ENCODE results near the gene DSCAML1. TPM values are rescaled to one million over a fixed set of nuclear protein-coding genes. Genes with fewer than 3 reads are reported as not detected.
"Not testable (repeated sequence)": the region's sequence is repeated elsewhere in the genome, so short reads cannot be mapped to it uniquely, and the experiment has no call there.

The DSCAML1 gene
- total RNA-seq, 1 donor from 2014 or later: 6.1 TPM

DNA sequence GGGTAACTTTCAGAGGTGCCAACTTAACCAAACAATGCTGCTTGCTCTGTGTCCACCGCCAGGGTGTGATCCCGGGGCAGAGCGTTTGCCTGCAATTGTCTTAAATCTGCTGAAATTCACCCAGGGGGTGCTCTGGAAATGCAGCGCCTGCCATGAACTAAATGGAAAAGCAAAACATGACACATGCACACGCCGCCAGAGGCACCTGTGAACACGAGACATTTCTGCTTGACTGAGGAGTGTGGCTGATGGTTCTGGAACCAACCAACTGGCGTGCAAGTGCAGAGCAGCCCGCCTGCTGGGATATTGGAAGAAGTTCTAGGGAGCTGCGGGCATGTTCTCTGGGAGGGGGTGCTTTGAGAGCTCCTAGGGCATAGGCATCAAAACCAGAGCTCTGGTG, 30.4 kb downstream of the DSCAML1 start:
- no peak for DNase-seq (ENCODE audit: low spot score in 2 of 2)
- no peak for FAIRE-seq

DNA sequence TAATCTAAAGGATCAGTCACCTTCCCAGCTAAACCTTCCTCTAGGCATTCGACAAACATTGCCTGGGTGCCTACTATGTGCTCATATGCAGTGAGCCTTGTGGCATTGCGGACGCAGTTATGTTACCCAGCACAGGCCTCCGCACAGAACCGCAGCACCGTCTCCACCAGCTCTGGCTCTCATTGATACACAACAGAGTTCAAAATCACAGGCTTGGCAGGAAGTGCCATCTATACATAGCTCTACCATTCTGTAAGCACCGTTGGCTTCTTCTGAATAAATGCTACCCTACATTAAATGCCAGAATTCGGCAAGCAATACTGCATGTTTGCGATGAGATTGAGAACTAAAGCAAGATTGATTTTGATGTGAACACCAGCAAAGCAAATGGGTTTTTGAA, 31.0 kb downstream of the DSCAML1 start:
- DNase-seq (ENCODE audit: low spot score in 2 of 2) (no peak), FAIRE-seq (no peak)

DNA sequence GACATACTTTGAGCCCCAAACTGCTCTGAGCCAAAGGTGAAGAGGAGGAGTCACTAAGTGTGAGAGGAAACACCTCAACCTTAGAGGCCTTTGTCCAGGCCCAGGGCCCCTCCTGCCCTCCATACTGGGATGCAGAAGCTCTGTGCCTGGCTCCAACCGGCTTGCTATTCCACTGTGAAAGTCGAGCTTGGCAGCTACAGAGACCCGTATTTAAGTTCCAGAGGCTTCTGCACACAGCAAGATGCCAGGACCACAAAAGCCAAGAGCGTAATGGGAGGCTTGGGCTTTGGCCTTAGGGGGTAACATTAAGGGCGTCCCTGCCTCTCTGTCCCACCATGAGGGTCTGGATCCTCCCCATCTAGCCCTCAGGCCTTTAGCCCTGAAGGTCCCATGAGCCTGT, 31.9 kb downstream of the DSCAML1 start:
- no peak for FAIRE-seq
- DNase-seq (ENCODE audit: low spot score in 2 of 2): no peak

DNA sequence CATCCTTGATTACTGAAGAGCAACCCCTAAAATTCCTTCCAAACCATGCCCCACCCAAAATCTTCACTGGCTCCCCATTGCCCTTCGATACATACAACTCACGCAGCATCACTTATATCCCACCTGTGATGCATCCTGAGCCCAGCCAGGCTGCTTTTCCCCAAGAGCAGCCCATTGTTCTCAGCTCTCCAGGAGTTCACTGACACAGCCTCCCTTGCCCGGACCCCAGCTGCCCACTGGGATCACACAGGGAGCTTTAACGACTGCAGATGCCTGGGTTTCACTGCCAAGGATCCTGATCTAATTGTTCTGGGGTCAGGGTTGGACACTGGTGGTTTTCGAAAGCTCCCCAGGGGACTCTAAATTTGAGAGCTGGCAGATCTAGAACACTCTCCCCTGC, 33.6 kb downstream of the DSCAML1 start:
- not testable (repeated sequence) for FAIRE-seq; DNase-seq (ENCODE audit: low spot score in 2 of 2)

DNA sequence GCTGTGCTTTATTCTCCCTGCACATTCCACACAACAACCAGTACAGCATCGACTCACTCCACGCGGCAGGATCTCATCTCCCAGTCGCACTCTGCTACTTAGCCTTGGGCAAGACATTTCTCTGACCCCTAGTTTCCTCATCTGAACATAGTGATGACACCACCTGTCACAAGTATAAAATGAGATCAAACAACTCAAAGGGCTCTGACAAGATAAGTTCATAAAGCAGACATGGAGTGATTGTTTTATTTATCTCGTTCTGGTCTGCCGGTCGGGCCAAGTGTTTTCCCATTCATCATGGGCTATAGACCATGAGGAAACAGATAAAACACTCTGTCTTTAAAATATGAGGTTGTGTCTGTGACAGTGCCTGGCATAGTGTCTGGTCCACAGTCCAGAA, 35.0 kb downstream of the DSCAML1 start:
- FAIRE-seq (no peak), DNase-seq (ENCODE audit: low spot score in 2 of 2) (no peak)

DNA sequence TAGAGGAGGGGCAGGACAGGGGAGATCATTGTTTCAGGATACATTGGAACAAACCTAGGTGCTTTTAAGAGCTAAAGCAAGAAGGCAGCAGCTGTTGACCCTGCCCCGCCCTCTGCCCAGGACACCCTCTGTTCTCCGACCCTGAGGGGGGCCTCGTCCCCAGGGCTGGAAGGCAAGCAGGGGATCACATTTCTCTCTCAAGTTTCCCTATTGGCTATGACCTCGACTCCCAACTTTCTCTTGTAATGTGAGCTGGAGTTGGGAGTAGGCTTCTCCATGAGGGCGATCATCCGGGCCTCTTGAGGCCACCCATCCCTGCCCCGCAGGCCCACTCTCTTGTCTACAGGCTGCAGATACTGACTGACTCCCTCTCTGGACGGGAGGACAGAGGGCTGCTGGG, 37.7 kb downstream of the DSCAML1 start:
- FAIRE-seq (no peak), DNase-seq (ENCODE audit: low spot score in 2 of 2) (no peak)

DNA sequence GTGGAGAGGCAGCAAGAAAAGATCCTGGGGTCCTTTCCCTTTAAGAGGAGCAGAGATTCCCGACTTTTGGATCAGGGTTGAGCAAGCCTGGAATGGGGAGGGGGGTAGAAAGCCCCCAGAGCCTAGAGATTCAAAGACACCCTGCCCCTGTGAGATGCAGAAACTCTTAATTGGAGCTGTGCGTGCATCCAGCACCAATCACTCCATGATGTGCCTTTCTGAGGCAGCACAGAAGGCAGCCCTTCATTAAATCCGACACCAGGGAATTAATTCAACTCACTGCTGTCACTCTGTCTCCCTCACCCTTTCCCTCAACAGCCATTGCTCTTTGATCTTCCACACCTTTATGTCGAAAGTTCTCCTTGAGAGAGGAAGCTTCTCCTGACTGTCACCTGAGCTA, 43.0 kb downstream of the DSCAML1 start:
- no peak for FAIRE-seq
- DNase-seq (ENCODE audit: low spot score in 2 of 2): no peak

DNA sequence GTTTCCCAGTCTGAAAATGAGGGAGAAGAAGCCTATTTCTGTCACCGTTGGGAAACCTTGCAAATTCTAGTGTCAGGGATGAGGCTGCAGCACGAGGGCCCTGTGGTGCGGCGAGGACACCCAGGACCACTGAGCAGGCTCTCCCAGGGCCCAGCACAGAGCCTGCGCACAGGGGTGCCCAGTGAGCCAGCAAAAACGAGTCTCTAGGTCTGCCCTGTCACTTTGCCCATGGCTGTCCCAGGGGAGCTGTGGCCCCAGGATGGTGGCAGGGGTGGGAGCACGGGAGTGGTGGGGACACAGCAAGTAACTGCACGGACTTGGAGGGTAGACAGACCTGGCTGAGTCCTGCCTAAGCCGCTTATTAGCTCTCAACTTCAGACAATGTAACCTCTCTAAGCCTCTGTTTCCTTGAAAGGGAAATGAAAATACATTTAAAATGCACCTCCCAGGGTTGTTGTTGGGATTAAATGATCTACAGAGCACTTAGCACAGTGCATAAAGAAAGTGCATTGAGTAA, 44.2 kb downstream of the DSCAML1 start:
- DNase-seq (ENCODE audit: low spot score in 2 of 2) (no peak), FAIRE-seq (no peak)

DNA sequence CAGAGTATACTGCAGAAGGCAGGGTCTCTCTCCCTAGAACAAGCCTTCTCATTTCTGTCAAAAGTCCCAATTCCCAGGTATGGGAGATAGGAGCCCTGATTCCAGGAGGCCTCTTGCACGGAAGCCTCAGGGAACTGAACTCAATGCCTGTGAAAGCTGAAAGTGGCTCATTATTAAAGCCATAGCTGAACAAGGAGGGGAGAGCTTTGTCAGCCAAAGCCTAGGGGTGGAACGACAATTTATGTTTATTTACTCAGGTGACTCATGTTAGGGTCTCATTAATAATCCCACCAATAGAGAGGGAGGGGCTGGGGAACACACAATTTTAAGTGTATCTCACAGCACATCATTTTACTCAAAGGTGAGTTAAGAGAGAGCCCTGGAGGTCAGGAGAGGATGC, 44.9 kb downstream of the DSCAML1 start:
- no peak for DNase-seq (ENCODE audit: low spot score in 2 of 2)
- no peak for FAIRE-seq

DNA sequence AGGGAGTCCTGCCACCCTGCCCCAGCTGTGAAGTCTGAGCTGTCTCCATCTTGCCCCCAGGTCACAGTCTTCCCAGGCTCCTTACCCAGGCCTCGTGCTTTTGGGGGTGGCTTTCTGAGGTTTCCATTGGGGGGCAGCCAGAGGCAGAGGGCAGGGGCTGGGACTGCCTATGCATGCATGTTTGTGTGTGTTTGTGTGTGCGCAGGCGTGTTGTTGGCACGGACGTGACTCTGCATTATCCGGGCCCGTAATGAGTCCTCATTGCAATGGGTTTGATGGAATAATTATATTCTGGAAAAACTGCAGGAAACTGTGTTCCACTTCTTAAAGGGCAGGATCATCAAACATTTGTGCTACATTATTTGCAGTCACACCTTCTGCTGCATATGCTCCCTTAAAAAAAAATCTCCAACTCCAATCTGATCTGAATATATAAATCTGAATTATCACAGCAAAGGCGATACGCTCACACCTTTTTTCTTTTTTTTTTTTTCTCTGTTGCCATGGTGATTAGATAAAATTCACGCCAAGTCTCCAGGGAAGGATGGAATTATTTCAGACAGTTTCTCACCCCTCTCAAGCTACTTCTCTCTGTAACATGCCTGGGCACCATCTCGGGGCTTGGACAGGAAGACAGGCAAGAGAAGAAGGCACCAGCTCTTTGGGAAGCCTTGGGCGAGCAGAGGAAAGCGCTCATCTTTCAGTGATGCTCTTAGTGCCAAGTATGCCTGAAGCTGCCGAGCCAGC, 45.9 kb downstream of the DSCAML1 start:
- FAIRE-seq: no peak
- no peak for DNase-seq (ENCODE audit: low spot score in 2 of 2)

DNA sequence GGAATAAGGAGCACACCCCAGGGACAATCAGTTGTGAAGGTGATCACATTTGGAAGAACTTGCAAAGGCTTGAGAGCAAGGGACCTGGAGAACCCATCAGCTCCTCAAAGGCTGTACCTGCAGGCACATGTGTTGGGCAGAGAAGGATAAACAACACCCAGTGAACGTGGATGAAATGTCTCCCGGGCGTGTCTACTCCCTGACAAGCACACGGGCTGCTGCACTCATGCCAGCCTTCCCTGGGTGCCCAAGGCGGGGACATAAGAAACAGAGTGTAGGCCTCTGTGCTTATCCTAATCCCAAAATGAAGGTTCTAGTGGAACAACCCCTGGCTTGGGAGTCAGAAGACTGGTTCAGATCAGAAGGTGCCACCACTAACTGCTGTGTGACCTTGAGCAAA, 46.7 kb downstream of the DSCAML1 start:
- FAIRE-seq: no peak
- no peak for DNase-seq (ENCODE audit: low spot score in 2 of 2)

DNA sequence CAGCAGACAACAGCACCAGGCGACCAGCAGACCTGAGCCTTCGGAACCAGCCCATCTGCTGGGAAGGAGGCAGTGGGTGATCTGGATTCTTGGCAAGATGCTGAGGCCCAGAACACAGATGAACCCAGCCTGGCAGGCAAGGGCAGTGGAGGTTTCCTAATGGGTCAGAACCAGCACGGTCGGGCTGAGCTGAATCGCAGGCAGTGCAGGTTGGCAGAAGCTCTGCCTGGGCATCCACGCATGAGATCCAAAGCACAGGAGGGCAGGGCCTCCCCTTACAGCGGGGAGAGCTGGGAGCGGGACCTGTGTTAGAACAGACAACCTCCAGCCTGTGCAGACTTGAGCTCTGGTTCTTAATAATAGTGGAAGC, 47.5 kb downstream of the DSCAML1 start:
- FAIRE-seq: no peak
- no peak for DNase-seq (ENCODE audit: low spot score in 2 of 2)

DNA sequence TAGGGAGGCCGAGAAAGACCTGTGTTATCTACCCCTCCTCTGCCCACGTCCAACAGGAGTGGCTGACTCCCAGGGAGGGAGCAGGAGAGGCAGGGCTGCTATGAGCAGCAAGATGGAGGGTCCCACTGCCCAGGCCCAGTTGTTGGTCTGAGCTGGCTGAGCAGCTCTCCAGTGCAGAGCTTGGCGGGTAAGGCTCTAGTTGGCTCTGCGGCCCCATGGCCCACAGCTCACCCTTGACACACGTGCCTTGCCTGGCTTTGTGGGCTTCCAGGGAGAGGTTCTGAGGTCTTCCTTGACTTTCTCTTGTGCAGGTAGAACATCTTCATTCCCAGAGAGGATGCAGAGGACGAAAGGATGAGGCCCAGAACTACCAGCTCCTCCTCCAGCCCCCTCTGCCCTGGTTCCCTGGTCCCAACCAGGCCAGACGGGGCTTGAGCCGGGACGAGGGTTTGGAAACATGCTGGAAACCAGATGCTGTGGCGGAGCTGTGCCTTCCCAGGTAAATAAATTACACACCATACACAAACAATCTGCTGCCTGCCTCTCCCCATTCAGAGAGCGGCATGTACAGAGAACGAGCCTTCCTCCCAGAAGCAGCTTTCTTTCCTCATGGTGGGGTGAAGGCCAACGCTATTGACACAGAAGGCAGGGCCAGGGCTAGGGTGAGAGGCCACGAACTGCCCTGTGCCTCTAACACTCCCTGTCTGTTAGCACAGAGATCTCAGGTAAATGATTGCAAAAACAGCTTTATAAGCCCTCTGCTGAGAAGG, 48.1 kb downstream of the DSCAML1 start:
- no peak for DNase-seq (ENCODE audit: low spot score in 2 of 2)
- FAIRE-seq: no peak

DNA sequence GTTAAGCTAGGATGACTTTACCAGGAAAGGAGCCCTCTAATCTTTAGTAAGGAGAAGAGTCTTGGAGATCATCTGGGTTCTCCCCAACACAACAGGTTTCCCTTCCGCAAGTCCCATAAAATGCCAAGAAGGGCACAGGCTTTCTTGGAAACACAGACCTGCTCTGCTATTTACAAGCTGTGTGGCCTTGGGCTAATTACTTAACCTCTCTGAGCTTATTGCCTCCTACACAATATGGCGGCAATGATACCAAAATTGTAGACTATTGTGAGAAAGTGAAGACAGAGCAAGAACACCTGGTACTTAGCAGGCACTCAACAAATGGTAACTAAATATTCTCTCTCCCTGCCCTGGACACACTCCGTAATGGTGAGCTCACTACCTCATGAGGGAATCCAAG, 49.1 kb downstream of the DSCAML1 start:
- no peak for DNase-seq (ENCODE audit: low spot score in 2 of 2)
- FAIRE-seq: no peak

DNA sequence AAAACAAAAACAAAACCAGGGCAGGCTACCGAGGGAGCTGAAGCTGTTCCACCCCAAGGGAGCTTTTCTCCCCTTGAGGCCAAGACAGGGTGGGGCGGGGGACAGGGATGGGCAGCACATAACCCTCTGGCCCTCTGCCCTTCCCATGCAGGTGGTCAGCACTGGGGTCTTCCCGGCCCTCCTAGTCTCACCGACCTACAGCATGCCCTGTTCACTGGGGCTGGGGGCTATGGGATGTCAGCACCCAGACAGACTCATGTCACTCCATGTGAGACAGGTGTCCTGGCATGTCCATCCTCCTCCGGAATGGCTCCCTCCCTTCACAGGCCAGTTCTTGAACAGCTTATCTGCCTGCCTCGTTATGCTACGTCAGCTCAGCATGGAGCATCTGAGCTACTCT, 51.7 kb downstream of the DSCAML1 start:
- FAIRE-seq: no peak
- DNase-seq (ENCODE audit: low spot score in 2 of 2): no peak

DNA sequence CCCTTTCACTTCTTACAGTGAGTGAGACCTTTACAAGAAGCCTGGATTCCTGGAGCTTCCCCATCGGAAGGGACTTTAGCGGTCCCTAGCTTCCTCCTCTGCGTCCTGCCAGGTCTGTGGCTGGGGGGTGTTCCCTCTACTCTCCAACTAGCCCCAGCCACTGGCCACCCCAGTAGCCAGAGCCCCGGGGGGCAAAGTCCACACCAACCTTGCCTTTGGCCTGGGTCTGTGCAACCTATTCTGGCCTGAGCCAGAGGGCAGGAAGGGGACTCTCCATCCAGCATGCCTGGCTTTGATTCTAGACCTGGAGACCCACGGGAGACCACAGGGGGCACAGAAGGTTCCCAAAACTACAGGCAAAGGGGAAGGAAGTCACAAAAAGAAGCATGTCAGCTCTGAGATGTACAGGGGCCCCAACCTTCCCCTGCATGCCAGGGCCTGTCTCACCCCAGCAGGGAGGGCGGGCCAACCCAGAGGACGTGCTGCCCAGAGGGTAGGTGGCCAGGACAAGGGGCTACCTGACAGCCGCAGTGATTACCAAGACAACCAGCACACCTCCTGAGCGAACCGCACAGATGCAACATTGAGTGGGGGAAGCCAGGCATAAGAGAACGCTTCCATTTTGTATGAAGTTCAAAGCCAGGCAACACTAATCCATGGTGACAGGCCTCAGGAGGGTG, 52.4 kb downstream of the DSCAML1 start:
- no peak for FAIRE-seq
- DNase-seq (ENCODE audit: low spot score in 2 of 2): no peak

DNA sequence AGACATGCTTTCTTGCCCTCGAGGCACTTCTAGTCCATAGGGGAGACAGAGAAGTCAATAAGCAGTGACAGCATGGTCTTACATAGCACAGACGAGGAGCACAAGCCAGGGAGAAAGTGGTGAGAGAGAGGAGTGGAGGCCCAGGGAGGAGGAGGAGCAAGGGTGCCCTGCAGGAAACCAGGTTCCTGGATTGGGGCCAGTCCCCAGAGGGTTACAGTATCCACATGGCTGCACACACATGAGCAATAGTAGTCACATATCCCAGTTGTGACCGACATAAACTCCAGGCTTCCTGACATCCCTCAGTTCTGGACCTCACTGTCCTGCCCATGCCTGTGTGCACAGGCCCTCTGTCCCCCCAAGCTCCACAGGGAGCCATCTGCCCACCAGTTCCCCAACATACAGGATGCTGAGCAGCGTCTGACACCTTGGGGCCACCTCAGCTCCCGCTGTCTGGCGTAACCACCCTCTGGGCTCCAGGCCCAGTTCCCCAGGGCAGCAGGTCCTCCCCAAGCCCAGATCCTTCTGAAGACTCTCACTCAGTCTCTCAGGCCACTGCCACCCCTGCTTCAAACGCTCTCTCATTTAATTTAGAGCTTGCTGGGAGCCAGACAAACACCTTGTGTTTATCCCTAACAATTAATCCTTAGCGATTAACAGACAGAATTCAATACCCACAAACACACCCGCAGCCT, 53.7 kb downstream of the DSCAML1 start:
- no peak for DNase-seq (ENCODE audit: low spot score in 2 of 2)
- no peak for FAIRE-seq

DNA sequence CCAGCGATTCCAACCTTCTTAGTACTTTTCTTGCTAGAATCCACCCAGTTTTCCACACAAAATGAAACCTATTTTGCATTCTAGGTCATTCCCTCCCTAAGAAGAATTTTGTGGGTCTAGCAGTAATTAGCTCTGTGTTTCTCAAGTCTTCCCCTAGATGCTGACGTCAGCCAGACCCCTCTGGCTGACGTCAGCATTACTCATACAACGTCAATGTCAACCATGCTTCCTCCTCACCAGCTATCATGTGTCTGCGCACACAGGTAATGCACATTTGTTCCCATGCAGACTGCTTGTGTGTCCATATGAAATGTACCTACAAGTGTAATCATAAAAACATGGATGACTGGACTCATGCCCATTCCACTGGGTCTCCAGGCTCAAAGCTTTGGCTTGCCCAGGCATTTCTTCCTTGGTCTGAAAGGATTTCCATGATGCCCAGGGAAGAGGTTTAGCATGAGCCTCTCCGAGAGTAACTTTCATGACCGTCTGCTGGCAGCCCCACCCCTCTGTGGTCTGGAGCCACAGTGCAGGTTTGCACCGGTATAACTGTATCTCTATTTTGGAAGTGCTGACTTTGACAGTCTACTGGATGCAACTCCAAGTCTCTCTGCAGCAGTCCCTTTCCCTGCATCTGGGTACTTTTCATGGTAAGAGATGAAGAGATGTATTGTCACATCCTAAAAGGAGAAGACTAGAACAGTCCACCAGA, 58.6 kb downstream of the DSCAML1 start:
- no peak for FAIRE-seq
- no peak for DNase-seq (ENCODE audit: low spot score in 2 of 2)

DNA sequence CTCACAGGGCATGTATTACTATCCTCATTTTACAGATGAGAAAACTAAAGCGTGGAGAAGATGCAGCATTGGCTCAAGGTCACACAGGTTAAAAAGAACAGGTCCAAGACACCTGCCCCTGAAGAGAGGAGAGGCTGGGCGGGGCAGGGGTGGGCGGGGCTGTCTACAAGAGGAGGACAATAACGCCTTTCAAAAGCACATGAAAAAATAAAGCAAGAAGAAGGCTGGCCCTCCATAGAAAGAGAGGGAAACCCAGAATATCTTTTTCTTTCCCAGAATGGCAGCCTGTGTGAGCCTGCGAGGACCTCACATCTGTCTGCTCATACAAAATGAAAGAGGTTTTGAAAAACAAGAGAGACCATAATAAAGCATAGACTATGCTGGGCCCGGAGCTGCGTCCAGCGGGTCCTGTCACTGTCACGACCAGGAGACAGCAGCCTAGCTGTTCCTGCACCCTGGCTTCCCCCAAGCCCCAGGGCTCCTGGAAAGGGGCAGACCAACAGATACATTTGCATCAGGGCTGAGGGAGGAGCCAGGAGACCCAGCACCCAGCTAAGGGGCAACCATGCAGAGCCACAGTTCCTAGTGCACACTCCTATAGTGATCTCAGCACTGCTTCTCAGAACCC, 61.6 kb downstream of the DSCAML1 start:
- DNase-seq (ENCODE audit: low spot score in 2 of 2): no peak
- FAIRE-seq: no peak

DNA sequence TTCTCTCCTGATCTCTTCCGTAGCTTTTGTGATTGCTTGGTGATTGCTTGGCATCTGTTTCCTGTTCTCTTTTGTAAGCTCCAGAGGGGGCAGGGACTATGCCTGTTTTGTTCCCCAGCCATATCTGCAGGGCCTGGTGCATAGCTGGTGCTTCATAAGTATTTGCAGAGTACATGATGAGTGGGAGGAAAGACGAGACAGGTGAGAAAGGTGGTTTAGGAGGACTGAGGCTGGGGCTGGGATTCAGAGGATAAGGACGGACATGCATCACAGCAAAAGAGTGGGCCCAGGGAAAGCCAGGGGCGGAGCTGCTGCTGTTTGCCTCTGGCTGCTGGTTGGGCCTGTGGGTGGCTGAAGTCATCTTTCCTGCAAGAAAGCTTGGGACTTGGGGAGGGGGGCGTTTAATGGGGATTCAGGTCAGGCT, 62.4 kb downstream of the DSCAML1 start:
- DNase-seq (ENCODE audit: low spot score in 2 of 2) (no peak), FAIRE-seq (no peak)
